ENCODE results near the gene KHNYN.

DNA sequence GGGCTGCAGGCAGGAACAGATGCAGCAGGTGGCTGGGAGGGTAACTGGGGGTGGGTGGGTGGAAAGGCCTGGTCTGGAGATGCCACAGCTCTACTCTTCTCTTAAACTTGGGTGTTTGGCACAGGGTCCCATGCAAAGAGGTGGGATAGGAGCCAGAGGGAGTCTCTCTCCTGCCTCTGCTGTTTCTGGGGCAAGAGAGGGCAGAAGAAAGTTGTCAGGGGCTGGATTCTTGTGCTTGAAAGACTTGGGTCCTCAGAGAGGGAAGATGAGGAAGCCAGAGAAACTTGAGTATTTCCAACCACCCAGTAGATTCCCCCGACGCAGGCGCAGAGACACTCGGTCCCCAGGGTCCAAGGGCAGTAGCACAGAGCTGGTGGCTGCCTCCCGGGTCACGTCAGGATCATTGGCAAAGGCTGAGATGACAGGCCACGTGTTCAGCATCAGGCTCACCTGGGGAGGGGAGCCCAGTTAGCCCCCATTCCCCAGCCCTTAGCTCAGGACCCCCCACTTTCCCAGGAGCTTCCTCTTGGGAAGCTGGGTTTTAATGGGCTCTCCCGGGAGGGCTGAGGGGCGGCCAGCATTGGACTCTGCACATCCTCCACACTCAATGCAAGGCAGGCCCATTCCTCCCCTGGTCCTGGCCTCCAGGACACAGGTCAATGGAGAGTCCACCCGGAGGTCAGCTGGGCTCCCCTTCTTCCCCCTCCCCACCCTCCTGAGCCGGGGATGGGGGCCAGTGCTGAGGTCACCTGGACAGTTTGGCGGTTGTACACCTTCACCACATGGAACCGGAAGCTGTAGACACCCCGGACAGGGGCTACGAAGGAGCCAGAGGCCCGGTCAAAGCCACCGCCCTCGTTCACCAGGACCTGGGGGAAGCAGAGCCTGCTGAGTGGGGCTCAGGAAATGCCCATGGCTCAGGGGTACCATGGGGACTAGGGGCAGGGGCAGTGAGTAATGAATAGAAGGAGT is 1.9 kb upstream of the KHNYN start:
- TF ChIP-seq EP300 (IDR thresholded peaks at IDR 0.05) (no peak), POLR2AphosphoS5 (IDR thresholded peaks at IDR 0.05) (no peak)
- TF ChIP-seq, protein P1, sequence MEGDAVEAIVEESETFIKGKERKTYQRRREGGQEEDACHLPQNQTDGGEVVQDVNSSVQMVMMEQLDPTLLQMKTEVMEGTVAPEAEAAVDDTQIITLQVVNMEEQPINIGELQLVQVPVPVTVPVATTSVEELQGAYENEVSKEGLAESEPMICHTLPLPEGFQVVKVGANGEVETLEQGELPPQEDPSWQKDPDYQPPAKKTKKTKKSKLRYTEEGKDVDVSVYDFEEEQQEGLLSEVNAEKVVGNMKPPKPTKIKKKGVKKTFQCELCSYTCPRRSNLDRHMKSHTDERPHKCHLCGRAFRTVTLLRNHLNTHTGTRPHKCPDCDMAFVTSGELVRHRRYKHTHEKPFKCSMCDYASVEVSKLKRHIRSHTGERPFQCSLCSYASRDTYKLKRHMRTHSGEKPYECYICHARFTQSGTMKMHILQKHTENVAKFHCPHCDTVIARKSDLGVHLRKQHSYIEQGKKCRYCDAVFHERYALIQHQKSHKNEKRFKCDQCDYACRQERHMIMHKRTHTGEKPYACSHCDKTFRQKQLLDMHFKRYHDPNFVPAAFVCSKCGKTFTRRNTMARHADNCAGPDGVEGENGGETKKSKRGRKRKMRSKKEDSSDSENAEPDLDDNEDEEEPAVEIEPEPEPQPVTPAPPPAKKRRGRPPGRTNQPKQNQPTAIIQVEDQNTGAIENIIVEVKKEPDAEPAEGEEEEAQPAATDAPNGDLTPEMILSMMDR (IDR thresholded peaks at IDR 0.05): no peak
